HUES64 (cell line): Measurements from ENCODE around the gene PLA2G4F. TPM values are rescaled to one million over a fixed set of nuclear protein-coding genes. Genes with fewer than 3 reads are reported as not detected.

ENCODE experiments used
- H3K27ac ChIP-seq: 2 replicates; pipeline ENCODE4 v1.7.0; 2013; ENCODE audit warnings: low read depth, low read length, inconsistent platforms
- H3K27me3 ChIP-seq: 2 replicates; pipeline ENCODE4 v1.6.1; 2013; ENCODE audit warnings: mild to moderate bottlenecking, low read length; ENCODE audit not compliant: insufficient read depth
- H3K36me3 ChIP-seq: 2 replicates; pipeline ENCODE4 v1.6.1; 2013; ENCODE audit warnings: mild to moderate bottlenecking, low read length; ENCODE audit not compliant: insufficient read depth
- H3K4me1 ChIP-seq: 2 replicates; pipeline ENCODE4 v1.6.1; 2013; ENCODE audit warnings: mild to moderate bottlenecking, low read length, moderate library complexity; ENCODE audit not compliant: insufficient read depth
- H3K4me3 ChIP-seq: 2 replicates; pipeline ENCODE4 v1.5.1; 2013; ENCODE audit warnings: mild to moderate bottlenecking, low read length, moderate library complexity
- H3K9ac ChIP-seq: 2 replicates; pipeline ENCODE4 v1.6.1; 2013; ENCODE audit warnings: mild to moderate bottlenecking, low read depth, low read length
- H3K9me3 ChIP-seq: 2 replicates; pipeline ENCODE4 v1.6.1; 2013; ENCODE audit warnings: low read depth, low read length; ENCODE audit not compliant: insufficient read depth
- WGBS: fragments of 150-250, 120-280 bp; methylation state at CpG from one replicate; pipeline ENCODE4 v1.1.7; 2013; ENCODE audit warnings: missing lambda C conversion rate; 5-methylcytosine and 5-hydroxymethylcytosine counted together
- polyA plus RNA-seq, 2 experiments: library from polyadenylated mRNA; stranded (reverse); fragments of 50-300 nt; gene quantifications; one replicate each; pipeline ENCODE4 v1.2.3, GENCODE V29; 2013

PLA2G4F gene, protein sequence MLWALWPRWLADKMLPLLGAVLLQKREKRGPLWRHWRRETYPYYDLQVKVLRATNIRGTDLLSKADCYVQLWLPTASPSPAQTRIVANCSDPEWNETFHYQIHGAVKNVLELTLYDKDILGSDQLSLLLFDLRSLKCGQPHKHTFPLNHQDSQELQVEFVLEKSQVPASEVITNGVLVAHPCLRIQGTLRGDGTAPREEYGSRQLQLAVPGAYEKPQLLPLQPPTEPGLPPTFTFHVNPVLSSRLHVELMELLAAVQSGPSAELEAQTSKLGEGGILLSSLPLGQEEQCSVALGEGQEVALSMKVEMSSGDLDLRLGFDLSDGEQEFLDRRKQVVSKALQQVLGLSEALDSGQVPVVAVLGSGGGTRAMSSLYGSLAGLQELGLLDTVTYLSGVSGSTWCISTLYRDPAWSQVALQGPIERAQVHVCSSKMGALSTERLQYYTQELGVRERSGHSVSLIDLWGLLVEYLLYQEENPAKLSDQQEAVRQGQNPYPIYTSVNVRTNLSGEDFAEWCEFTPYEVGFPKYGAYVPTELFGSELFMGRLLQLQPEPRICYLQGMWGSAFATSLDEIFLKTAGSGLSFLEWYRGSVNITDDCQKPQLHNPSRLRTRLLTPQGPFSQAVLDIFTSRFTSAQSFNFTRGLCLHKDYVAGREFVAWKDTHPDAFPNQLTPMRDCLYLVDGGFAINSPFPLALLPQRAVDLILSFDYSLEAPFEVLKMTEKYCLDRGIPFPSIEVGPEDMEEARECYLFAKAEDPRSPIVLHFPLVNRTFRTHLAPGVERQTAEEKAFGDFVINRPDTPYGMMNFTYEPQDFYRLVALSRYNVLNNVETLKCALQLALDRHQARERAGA
- polyA plus RNA-seq (2013, experiment 1 of 2), result not detected
- polyA plus RNA-seq (2013, experiment 2 of 2), result not detected

DNA sequence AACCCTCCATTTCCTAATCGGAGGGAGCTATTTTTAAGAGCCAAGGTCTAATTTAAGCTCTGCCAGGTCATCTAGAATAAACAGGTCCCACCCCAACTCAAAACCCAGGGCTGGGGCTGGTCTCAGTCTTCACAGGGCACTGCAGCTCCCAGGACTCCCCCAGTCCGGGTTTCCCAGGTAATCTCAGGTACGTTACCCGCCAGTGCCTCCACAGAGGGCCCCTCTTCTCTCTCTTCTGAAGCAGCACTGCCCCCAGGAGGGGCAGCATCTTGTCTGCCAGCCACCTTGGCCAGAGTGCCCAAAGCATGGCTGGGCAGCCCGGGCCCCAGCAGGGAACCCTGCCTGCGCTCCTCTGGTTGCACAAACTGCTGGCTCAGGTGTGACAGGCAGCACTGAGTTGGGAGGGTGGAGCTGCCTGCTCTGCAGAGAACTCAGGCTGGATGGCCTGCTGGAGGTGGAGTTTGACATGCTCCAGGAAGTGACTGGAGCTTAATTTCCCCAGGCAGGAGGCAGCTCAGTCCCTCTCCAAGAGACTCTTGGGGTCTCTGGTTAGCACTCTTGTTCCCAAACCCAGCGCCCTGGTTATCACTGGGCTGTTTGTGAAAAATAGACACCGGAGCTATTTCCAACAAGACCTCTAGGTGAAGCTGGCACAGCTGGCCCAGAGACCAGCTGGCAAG lies at the start of gene PLA2G4F:
Gene PLA2G4F, minus strand, starts transcription at position 394 of the 680 bp plus-strand sequence. Its CDS starts 87 bp downstream, at position 307.
- H3K9ac ChIP-seq, result no peak within 1 kb of the TSS
- no peak within 1 kb of the TSS for H3K27ac ChIP-seq
- H3K9me3 ChIP-seq, result no peaks in the 10 kb centered on the region
- peaks cover 25% of the 10 kb centered on the region for H3K36me3 ChIP-seq
- H3K4me1 ChIP-seq, result no peaks in the 10 kb centered on the region; the same call in 1 of the 2 replicates
- no peak within 1 kb of the TSS for H3K4me3 ChIP-seq
- H3K27me3 ChIP-seq, result no peaks in the 10 kb centered on the region
- WGBS, result 84% methylated on average over 8 of the region's 8 CpGs

DNA sequence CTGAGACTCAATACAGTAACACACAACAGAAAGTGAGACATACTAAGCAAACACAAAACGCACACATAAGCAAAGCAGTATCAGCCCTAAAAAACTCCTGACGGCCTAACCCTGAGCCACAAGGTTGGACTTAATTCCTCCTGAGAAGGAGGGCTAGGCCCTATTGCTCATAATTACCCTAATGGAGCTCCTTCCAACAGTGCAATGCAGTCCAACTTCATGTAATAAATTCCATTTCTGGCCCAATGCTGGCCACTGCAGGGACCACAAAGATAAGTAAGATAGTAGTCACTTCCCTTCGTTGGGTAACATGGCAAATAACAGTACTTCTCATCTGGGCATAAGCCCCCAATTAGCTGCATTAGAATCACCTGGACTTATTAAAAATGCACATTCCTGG lies 47.5 kb upstream of the PLA2G4F start:
- Histone ChIP-seq H3K9ac (no peak overlapping the region), H3K36me3 (peaks cover 8% of the 10 kb centered on the region), H3K9me3 (no peaks in the 10 kb centered on the region), H3K27me3 (no peaks in the 10 kb centered on the region), H3K4me3 (no peak overlapping the region), H3K4me1 (no peaks in the 10 kb centered on the region), H3K27ac (no peak overlapping the region)
- WGBS, result 92% methylated on average over 3 of the region's 3 CpGs

DNA sequence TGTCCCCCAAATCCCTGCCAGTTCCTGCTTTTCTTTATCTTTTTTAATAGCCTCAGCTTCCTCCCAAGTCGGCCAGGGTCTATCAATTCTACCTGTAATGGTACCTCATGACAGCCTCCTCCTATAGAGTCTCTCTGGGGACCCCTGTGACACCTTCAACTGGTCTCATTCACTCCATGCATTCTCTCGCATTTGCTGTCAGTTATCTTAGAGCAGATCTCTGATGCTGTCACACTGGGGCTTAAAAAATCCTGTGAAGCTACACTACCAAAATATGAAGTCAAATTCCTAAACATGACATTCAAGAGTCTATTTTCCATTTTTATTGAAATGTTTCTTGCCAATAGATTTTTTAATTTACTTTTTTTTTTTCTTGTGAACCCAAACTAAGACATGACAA lies 46.2 kb upstream of the PLA2G4F start:
- no peak overlapping the region for H3K4me3 ChIP-seq

DNA sequence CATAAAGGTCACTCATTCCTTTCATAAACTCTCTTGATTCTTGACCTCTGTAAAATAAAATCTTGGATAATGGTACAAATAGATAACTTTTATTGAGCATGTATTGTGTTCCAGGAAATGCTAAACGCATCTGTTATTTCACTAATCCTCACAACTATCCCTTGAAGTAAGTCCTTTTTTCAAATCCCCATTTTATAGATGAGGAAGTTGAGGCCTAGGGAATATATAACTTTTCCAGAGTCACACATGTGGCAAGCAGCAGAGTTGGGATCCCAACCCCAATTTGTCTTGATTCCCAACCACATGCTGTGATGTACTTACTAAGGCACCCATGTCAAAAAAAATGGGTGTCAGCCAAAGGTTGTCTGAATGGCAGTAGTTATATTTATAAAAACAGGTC lies 45.4 kb upstream of the PLA2G4F start:
- H3K36me3 ChIP-seq, result peaks cover 19% of the 10 kb centered on the region
- no CpG with 5 or more reads among the region's 1 CpG for WGBS

More for the DNA sequence above, 46.2 kb upstream of the PLA2G4F start:
- Histone ChIP-seq H3K4me1 (no peaks in the 10 kb centered on the region), H3K9ac (no peak overlapping the region), H3K27ac (no peak overlapping the region), H3K36me3 (peaks cover 19% of the 10 kb centered on the region), H3K9me3 (no peaks in the 10 kb centered on the region), H3K27me3 (no peaks in the 10 kb centered on the region)
- WGBS, result 87% methylated on average over 2 of the region's 2 CpGs

DNA sequence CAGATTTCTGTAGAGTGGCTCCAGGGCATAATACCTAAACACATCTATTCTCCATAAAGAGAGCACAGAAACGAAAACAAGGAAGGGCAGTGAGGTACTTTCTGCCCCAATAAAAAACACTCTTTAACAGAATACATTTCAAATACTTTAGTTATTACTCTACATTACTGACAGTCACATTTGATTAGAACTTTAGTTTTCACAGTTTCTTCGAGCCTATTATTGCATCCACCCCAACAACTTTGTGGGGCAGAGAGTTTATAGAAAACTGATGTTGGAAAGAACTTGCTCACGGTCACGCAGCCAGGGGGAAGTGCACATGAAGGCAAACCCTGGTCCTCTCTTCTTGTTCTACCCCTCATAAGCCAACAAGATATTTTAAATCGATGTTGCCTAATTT lies 42.7 kb upstream of the PLA2G4F start:
- H3K9me3 ChIP-seq, result no peaks in the 10 kb centered on the region
- no peaks in the 10 kb centered on the region for H3K4me1 ChIP-seq
- H3K36me3 ChIP-seq, result peaks cover 19% of the 10 kb centered on the region
- 96% methylated on average over 5 of the region's 5 CpGs for WGBS
- H3K27ac ChIP-seq, result no peak overlapping the region
- H3K27me3 ChIP-seq, result no peaks in the 10 kb centered on the region
- no peak overlapping the region for H3K9ac ChIP-seq
- H3K4me3 ChIP-seq, result no peak overlapping the region

More for the DNA sequence above, 45.4 kb upstream of the PLA2G4F start:
- Histone ChIP-seq H3K4me3 (no peak overlapping the region), H3K9me3 (no peaks in the 10 kb centered on the region), H3K9ac (no peak overlapping the region), H3K4me1 (no peaks in the 10 kb centered on the region), H3K27ac (no peak overlapping the region), H3K27me3 (no peaks in the 10 kb centered on the region)

DNA sequence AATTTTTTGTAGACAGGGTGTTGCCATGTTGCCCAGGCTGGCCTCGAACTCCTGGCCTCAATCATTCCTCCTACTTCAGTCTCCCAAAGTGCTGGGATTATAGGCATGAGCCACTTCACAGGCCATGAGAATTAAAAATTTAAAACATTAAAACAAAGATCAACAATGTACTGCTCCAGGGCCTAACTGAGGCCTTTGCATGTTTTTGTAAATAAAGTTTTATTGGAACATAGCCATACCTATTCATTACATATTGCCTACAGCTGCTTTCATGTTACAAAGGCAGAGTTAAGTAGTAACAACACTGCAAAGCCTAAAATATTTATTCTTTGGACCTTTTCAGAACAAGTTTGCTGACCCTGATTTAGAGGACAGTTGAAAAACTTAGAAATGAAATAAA lies 42.1 kb upstream of the PLA2G4F start:
- no peaks in the 10 kb centered on the region for H3K9me3 ChIP-seq
- no peak overlapping the region for H3K9ac ChIP-seq
- H3K4me3 ChIP-seq, result no peak overlapping the region
- WGBS, result 89% methylated on average over 1 of the region's 1 CpG
- no peaks in the 10 kb centered on the region for H3K27me3 ChIP-seq
- no peaks in the 10 kb centered on the region for H3K4me1 ChIP-seq
- H3K27ac ChIP-seq, result no peak overlapping the region
- H3K36me3 ChIP-seq, result peaks cover 19% of the 10 kb centered on the region

DNA sequence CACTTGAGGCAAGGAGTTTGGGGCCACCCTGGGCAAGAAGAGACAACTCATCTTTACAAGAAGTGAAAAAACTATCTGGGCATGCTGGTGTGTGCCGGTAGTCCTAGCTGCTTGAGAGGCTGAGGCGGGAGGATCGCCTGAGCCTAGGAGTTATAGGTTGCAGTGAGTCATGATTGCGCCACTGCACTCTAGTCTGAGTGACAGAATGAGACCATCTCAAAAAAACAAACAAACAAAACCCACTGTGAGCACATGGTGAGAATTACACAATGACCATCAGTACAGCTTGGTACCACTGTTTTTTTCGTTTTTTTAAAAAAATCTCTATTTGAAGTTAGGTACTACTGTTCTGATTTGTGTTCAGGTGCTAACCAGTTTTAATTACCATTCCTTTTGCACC lies 38.1 kb upstream of the PLA2G4F start:
- H3K27me3 ChIP-seq, result no peaks in the 10 kb centered on the region
- H3K4me3 ChIP-seq, result no peak overlapping the region
- H3K36me3 ChIP-seq, result peaks cover 32% of the 10 kb centered on the region
- WGBS, result 100% methylated on average over 5 of the region's 5 CpGs
- H3K4me1 ChIP-seq, result no peaks in the 10 kb centered on the region
- no peak overlapping the region for H3K9ac ChIP-seq
- no peak overlapping the region for H3K27ac ChIP-seq
- H3K9me3 ChIP-seq, result no peaks in the 10 kb centered on the region

DNA sequence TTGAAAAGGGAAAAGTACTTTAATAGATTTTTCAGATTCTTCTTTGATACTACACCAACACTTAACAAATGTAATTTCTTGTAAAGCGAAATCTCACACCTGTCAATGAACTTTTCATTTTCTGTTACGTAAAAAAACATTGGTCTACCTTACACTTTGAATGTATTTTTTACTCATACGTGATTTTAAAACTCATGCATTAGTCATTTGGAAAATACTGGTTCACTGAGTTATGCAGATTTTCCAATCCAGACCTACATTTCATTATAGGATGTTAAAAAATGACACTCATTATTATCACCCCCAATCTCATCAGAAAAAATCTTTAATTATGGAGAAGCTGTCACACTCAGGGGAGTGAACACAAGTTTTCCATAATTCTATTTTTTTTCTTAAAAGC lies 36.9 kb upstream of the PLA2G4F start:
- 98% methylated on average over 3 of the region's 3 CpGs for WGBS
- Histone ChIP-seq H3K27me3 (no peaks in the 10 kb centered on the region), H3K36me3 (peaks cover 30% of the 10 kb centered on the region), H3K4me1 (no peaks in the 10 kb centered on the region), H3K4me3 (no peak overlapping the region), H3K27ac (no peak overlapping the region), H3K9ac (no peak overlapping the region), H3K9me3 (no peaks in the 10 kb centered on the region)

DNA sequence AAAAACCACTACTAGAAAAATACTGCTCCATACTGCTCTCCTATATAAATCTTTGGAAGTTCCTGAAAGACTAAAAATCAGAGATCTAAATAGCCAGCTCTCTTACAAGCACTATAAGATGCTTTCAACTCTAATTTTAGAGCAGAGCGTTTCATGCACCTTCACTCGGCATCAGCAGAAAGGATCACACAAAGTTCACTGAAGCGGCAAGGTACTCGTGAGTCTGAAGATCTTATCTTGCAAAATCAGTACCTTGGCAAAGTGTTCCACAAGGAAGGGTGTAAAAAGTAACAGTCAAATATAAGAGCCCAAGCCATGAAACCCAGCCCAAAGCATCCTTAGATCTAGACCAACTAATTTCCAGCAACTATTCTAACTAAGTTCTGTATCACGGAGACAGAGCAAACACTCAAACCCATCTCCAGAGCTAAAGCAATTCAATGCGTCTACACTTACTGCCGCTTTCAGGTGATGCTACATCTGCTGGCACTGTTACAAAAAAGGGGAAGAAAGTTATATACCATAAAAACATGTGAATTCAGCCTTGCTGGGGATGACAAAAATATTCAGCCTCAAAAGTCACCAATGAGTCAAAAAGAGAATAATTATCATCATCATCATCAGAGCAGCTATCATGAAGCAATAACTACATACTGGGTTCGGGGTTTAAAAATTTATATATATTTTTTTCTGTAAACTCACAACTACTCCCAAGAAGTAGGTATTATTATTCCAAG lies 35.3 kb upstream of the PLA2G4F start:
- H3K27ac ChIP-seq, result no peak overlapping the region
- H3K9me3 ChIP-seq, result no peaks in the 10 kb centered on the region
- 96% methylated on average over 7 of the region's 8 CpGs for WGBS
- H3K4me3 ChIP-seq, result no peak overlapping the region
- H3K9ac ChIP-seq, result no peak overlapping the region
- no peaks in the 10 kb centered on the region for H3K4me1 ChIP-seq
- H3K27me3 ChIP-seq, result no peaks in the 10 kb centered on the region
- H3K36me3 ChIP-seq, result peaks cover 40% of the 10 kb centered on the region

DNA sequence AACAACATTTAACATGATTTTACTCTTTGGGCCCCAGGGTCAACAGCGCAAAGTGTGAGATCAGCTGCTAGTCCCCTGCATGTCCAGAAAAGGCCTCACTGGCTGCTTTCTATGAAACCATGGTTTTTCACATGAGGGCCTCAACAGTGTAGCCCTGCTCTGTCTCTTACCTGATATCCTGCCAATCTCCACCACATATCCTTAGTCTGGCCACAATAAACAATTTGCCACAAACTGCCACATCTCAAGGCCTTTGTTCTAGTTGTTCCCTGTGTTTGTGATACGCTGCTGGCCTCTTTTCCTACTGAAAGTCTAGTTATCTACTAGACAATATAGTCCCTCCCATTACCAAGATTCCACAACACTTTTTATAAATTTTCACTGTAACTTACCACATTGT lies 33.9 kb upstream of the PLA2G4F start:
- Histone ChIP-seq H3K4me1 (no peaks in the 10 kb centered on the region), H3K9ac (no peak overlapping the region), H3K9me3 (no peaks in the 10 kb centered on the region), H3K27ac (no peak overlapping the region), H3K27me3 (no peaks in the 10 kb centered on the region), H3K36me3 (peaks cover 54% of the 10 kb centered on the region), H3K4me3 (no peak overlapping the region)
- WGBS, result 94% methylated on average over 2 of the region's 2 CpGs
